HL-60 (cell line): ENCODE measurements around the gene GRK2.

Experiments
- CTCF ChIP-seq: IDR thresholded peaks from one replicate; pipeline ENCODE4 v1.5.1; 2011; ENCODE audit warnings: low read length, control low read depth, inconsistent platforms; ENCODE audit not compliant: insufficient read depth
- GABPA ChIP-seq: IDR thresholded peaks from 2 replicates; pipeline ENCODE4 v1.6.1; 2012; ENCODE audit warnings: low read depth
- REST ChIP-seq: IDR thresholded peaks from 2 replicates; pipeline ENCODE4 v1.6.1; 2012; ENCODE audit warnings: low read depth; ENCODE audit not compliant: insufficient replicate concordance

GRCh38 chr11:67299471-67300191 is 33.4 kb downstream of the GRK2 start:
- TF ChIP-seq GABPA (no peak), CTCF (no peak), REST (no peak)
